ENCODE measurements around the gene CDK15. TPM values are rescaled to one million over a fixed set of nuclear protein-coding genes. Genes with fewer than 3 reads are reported as not detected.

The CDK15 gene
- total and polyA plus RNA-seq, 11 donors, result 0.07 to 0.50 (median 0.18) TPM; not detected in 3

GRCh38 chr2:201769666-201770373 is 36.5 kb upstream of the CDK15 start:
- peak in 1 of 4 donors; percentile 37 for ATAC-seq
- intact Hi-C loops (cut with DNase I), result no loop called here
- TF ChIP-seq CTCF (IDR thresholded peaks at IDR 0.05) (no peak), POLR2A (IDR thresholded peaks at IDR 0.05) (no peak)
- Histone ChIP-seq H3K27ac (peak overlapping the region in 11 of 12 donors; percentile 8 to 57 (median 26)), H3K4me3 (no peak overlapping the region), H3K36me3 (peaks cover 0 to 24% (median 17%) of the 10 kb centered on the region in 9 donors), H3K4me1 (peaks cover 0 to 32% (median 7%) of the 10 kb centered on the region in 12 donors), H3K9me3 (no peaks in the 10 kb centered on the region), H3K27me3 (no peaks in the 10 kb centered on the region)
- 56 to 73% (median 68%) methylated on average over 4 of the region's 4 CpGs for WGBS, 4 donors
- no peak for DNase-seq

- ATAC-seq (no peak), DNase-seq (no peak)
- H3K27me3 ChIP-seq, result no peaks in the 10 kb centered on the region
- H3K27ac ChIP-seq, result no peak overlapping the region
- peaks cover 0 to 2% (median 0%) of the 10 kb centered on the region in 9 donors for H3K36me3 ChIP-seq
- intact Hi-C loops (cut with DNase I), result no loop called here
- WGBS, 4 donors, result 84 to 93% (median 91%) methylated on average over 1 of the region's 1 CpG
- H3K9me3 ChIP-seq, result no peaks in the 10 kb centered on the region
- peaks cover 3 to 52% (median 29%) of the 10 kb centered on the region in 12 donors for H3K4me1 ChIP-seq
- no peak overlapping the region for H3K4me3 ChIP-seq
- TF ChIP-seq CTCF (IDR thresholded peaks at IDR 0.05), result no peak
- TF ChIP-seq POLR2A (IDR thresholded peaks at IDR 0.05), result no peak
These were observed 32.3 kb upstream of the CDK15 start for GRCh38 chr2:201773990-201774389.

GRCh38 chr2:201774546-201774945 is 31.8 kb upstream of the CDK15 start:
- no peak for DNase-seq
- 86 to 94% (median 91%) methylated on average over 2 of the region's 2 CpGs for WGBS, 4 donors
- peaks cover 5 to 52% (median 31%) of the 10 kb centered on the region in 12 donors for H3K4me1 ChIP-seq

More at GRCh38 chr2:201774546-201774945, 31.8 kb upstream of the CDK15 start:
- Histone ChIP-seq H3K4me3 (no peak overlapping the region), H3K36me3 (peaks cover 0 to 2% (median 0%) of the 10 kb centered on the region in 9 donors), H3K27me3 (no peaks in the 10 kb centered on the region), H3K9me3 (no peaks in the 10 kb centered on the region), H3K27ac (no peak overlapping the region)
- ATAC-seq, result no peak
- intact Hi-C loops (cut with DNase I), result no loop called here
- no peak for TF ChIP-seq POLR2A (IDR thresholded peaks at IDR 0.05)
- TF ChIP-seq CTCF (IDR thresholded peaks at IDR 0.05), result no peak
